Inflammatory macrophage treated with lipopolysaccharide for 4 hours (primary cell): ENCODE results near the gene EFHB.
A peak's percentile ranks its signal among the peaks of the same experiment; 100 is the strongest.
"Not testable (repeated sequence)": the region's sequence is repeated elsewhere in the genome, so short reads cannot be mapped to it uniquely, and the experiment has no call there.

Source experiments
- DNase-seq: peaks from one replicate; pipeline ENCODE4 v3.0.0-alpha.2; 2020

The EFHB gene

GRCh38 chr3:19934098-19934566 is at the start of gene EFHB:
EFHB (minus strand) TSS chr3:19934217; CDS start chr3:19934018, 199 bp downstream.
- DNase-seq = no peak

GRCh38 chr3:19972054-19972453 is 38.0 kb upstream of the EFHB start:
- no peak for DNase-seq

- DNase-seq = no peak
Observed at GRCh38 chr3:19970327-19970726, 36.3 kb upstream of the EFHB start.

- DNase-seq = no peak
Observed at GRCh38 chr3:19967812-19968211, 33.8 kb upstream of the EFHB start.

- DNase-seq = no peak
Observed at GRCh38 chr3:19967208-19967607, 33.2 kb upstream of the EFHB start.

GRCh38 chr3:19961960-19962359 is 27.9 kb upstream of the EFHB start:
- no peak for DNase-seq

- DNase-seq = no peak
Observed at GRCh38 chr3:19960696-19961095, 26.7 kb upstream of the EFHB start.

- no peak for DNase-seq
Observed at GRCh38 chr3:19959505-19959904, 25.5 kb upstream of the EFHB start.

GRCh38 chr3:19957354-19957753 is 23.3 kb upstream of the EFHB start:
- not testable (repeated sequence) for DNase-seq

- DNase-seq = no peak
Observed at GRCh38 chr3:19954676-19955075, 20.7 kb upstream of the EFHB start.

GRCh38 chr3:19950316-19950715 is 16.3 kb upstream of the EFHB start:
- DNase-seq = no peak

- DNase-seq = no peak
Observed at GRCh38 chr3:19948226-19948591, 14.2 kb upstream of the EFHB start.

GRCh38 chr3:19947549-19948225 is 13.7 kb upstream of the EFHB start:
- DNase-seq = peak; percentile 48

- peak; percentile 99 for DNase-seq
Observed at GRCh38 chr3:19946832-19947548, 13.0 kb upstream of the EFHB start, which contains the start of gene RAB5A. RAB5A (plus strand) TSS chr3:19947097; CDS start chr3:19950899, 3,802 bp downstream.

- DNase-seq = no peak
Observed at GRCh38 chr3:19945969-19946831, 12.2 kb upstream of the EFHB start.

GRCh38 chr3:19945534-19945933 is 11.5 kb upstream of the EFHB start:
- peak; percentile 44 for DNase-seq

- no peak for DNase-seq
Observed at GRCh38 chr3:19940643-19941042, 6.6 kb upstream of the EFHB start.

GRCh38 chr3:19938295-19938627 is 4.2 kb upstream of the EFHB start:
- DNase-seq = no peak

GRCh38 chr3:19937459-19938294 is 3.7 kb upstream of the EFHB start:
- DNase-seq = no peak

GRCh38 chr3:19932422-19932821 is 1.6 kb downstream of the EFHB start:
- no peak for DNase-seq

- DNase-seq = peak; percentile 83
Observed at GRCh38 chr3:19931767-19932188, 2.2 kb downstream of the EFHB start.

- peak; percentile 98 for DNase-seq
Observed at GRCh38 chr3:19931180-19931692, 2.8 kb downstream of the EFHB start.
